Neural progenitor cell (in vitro differentiated cells): Measurements from ENCODE around the gene ZNF254. TPM values are rescaled to one million over a fixed set of nuclear protein-coding genes. Genes with fewer than 3 reads are reported as not detected.

ENCODE experiments used
- DNase-seq: peaks from one replicate; pipeline ENCODE4 v3.0.0-alpha.2; 2016; ENCODE audit warnings: low spot score
- H2AFZ ChIP-seq: fragments of 200-600 bp; sonication (generic); replicated peaks from 2 replicates; pipeline ENCODE4 v1.6.1; 2016; ENCODE audit warnings: antibody characterized with exemption
- H3F3A ChIP-seq: fragments of 200-600 bp; sonication (generic); 2 replicates; pipeline ENCODE4 v1.6.1; 2016; ENCODE audit warnings: antibody characterized with exemption, low read depth
- H3K27ac ChIP-seq: fragments of 200-600 bp; sonication (generic); 2 replicates; pipeline ENCODE4 v1.5.1; 2016; ENCODE audit warnings: mild to moderate bottlenecking
- H3K27me3 ChIP-seq: fragments of 200-600 bp; sonication (generic); 2 replicates; pipeline ENCODE4 v1.6.1; 2016; ENCODE audit warnings: mild to moderate bottlenecking, moderate library complexity
- H3K36me3 ChIP-seq: fragments of 200-600 bp; sonication (generic); 2 replicates; pipeline ENCODE4 v1.5.1; 2016
- H3K4me1 ChIP-seq: fragments of 200-600 bp; sonication (generic); 2 replicates; pipeline ENCODE4 v1.6.1; 2016; ENCODE audit warnings: mixed run types
- H3K4me2 ChIP-seq: fragments of 200-600 bp; sonication (generic); 2 replicates; pipeline ENCODE4 v1.6.1; 2016
- H3K4me3 ChIP-seq: fragments of 200-600 bp; sonication (generic); 2 replicates; pipeline ENCODE4 v1.5.1; 2016
- H3K79me2 ChIP-seq: fragments of 200-600 bp; sonication (generic); 2 replicates; pipeline ENCODE4 v1.6.1; 2016; ENCODE audit warnings: low read depth
- H3K9ac ChIP-seq: fragments of 200-600 bp; sonication (generic); 2 replicates; pipeline ENCODE4 v1.6.1; 2016
- H3K9me3 ChIP-seq: fragments of 200-600 bp; sonication (generic); 2 replicates; pipeline ENCODE4 v1.5.1; 2016; ENCODE audit warnings: low read depth
- H4K20me1 ChIP-seq: fragments of 200-600 bp; sonication (generic); 2 replicates; pipeline ENCODE4 v1.6.1; 2016; ENCODE audit warnings: low read depth
- H3K27ac Mint-ChIP-seq: 3 replicates; pipeline ENCODE4 v1.8.0; 2021; ENCODE audit warnings: mixed read lengths
- H3K27me3 Mint-ChIP-seq: 2 replicates; pipeline ENCODE4 v1.8.0; 2022; ENCODE audit warnings: low read depth, mild to moderate bottlenecking, inconsistent platforms, moderate library complexity, mixed read lengths; ENCODE audit not compliant: insufficient read depth
- H3K36me3 Mint-ChIP-seq: 3 replicates; pipeline ENCODE4 v1.8.0; 2021; ENCODE audit warnings: mixed read lengths
- H3K4me1 Mint-ChIP-seq: 3 replicates; pipeline ENCODE4 v1.8.0; 2021; ENCODE audit warnings: mixed read lengths
- H3K4me3 Mint-ChIP-seq: 3 replicates; pipeline ENCODE4 v1.8.0; 2021; ENCODE audit warnings: mild to moderate bottlenecking, moderate library complexity, mixed read lengths
- H3K9me3 Mint-ChIP-seq: 3 replicates; pipeline ENCODE4 v1.8.0; 2020; ENCODE audit warnings: mixed read lengths
- CTCF ChIP-seq: fragments of 200-600 bp; sonication (generic); IDR thresholded peaks from 2 replicates; pipeline ENCODE4 v1.5.1; 2017; ENCODE audit warnings: antibody characterized with exemption, mild to moderate bottlenecking
- EZH2 ChIP-seq: fragments of 200-600 bp; sonication (generic); IDR thresholded peaks from 2 replicates; pipeline ENCODE4 v1.6.1; 2017; ENCODE audit warnings: antibody characterized with exemption, mild to moderate bottlenecking, moderate library complexity
- EZH2phosphoT487 ChIP-seq: fragments of 200-600 bp; sonication (generic); IDR thresholded peaks from 2 replicates; pipeline ENCODE4 v1.6.1; 2017; ENCODE audit warnings: antibody characterized with exemption
- total RNA-seq: library from RNA; depleted of rRNA; stranded (reverse); fragments of >200 nt; gene quantifications from 2 replicates; pipeline ENCODE4 v1.2.3, GENCODE V29; 2015; ENCODE audit warnings: low replicate concordance

ZNF254 gene
- total RNA-seq, 1 donor from 2014 or later = 85.5 TPM

GRCh38 chr19:24048261-24048660 is 38.7 kb upstream of the ZNF254 start:
- H3K4me1 Mint-ChIP-seq = no peaks in the 10 kb centered on the region
- H3K36me3 Mint-ChIP-seq = peaks cover 71% of the 10 kb centered on the region
- H2AFZ ChIP-seq = no peak overlapping the region
- H4K20me1 ChIP-seq = peaks cover 7% of the 10 kb centered on the region
- H3K4me2 ChIP-seq = no peak overlapping the region
- H3K27me3 Mint-ChIP-seq = peaks cover 2% of the 10 kb centered on the region
- H3K4me1 ChIP-seq = no peaks in the 10 kb centered on the region
- H3K27ac Mint-ChIP-seq = no peak overlapping the region
- H3K9me3 Mint-ChIP-seq = peaks cover 9% of the 10 kb centered on the region
- TF ChIP-seq EZH2phosphoT487 = no peak
- peak; percentile 4 for TF ChIP-seq CTCF
- no peaks in the 10 kb centered on the region for H3K9me3 ChIP-seq
- H3K4me3 Mint-ChIP-seq = no peak overlapping the region
- H3K27me3 ChIP-seq = no peaks in the 10 kb centered on the region
- peaks cover 5% of the 10 kb centered on the region for H3K36me3 ChIP-seq
- DNase-seq = no peak
- no peak overlapping the region for H3K4me3 ChIP-seq
- peaks cover 25% of the 10 kb centered on the region for H3K79me2 ChIP-seq
- H3F3A ChIP-seq = no peaks in the 10 kb centered on the region
- H3K9ac ChIP-seq = no peak overlapping the region
- H3K27ac ChIP-seq = no peak overlapping the region

GRCh38 chr19:24049537-24049936 is 37.5 kb upstream of the ZNF254 start:
- H3K27ac Mint-ChIP-seq = no peak overlapping the region
- no peak overlapping the region for H3K27ac ChIP-seq
- H3K9me3 ChIP-seq = no peaks in the 10 kb centered on the region
- DNase-seq = no peak
- H3K9ac ChIP-seq = no peak overlapping the region
- peaks cover 12% of the 10 kb centered on the region for H4K20me1 ChIP-seq
- peaks cover 5% of the 10 kb centered on the region for H3K9me3 Mint-ChIP-seq
- no peak overlapping the region for H3K4me2 ChIP-seq
- H3K4me1 Mint-ChIP-seq = no peaks in the 10 kb centered on the region
- TF ChIP-seq EZH2 = no peak
- TF ChIP-seq CTCF = no peak
- TF ChIP-seq EZH2phosphoT487 = no peak
- H3K4me3 Mint-ChIP-seq = no peak overlapping the region
- H3K36me3 ChIP-seq = no peaks in the 10 kb centered on the region
- H3K4me3 ChIP-seq = no peak overlapping the region
- no peaks in the 10 kb centered on the region for H3F3A ChIP-seq
- H2AFZ ChIP-seq = no peak overlapping the region
- H3K36me3 Mint-ChIP-seq = peaks cover 72% of the 10 kb centered on the region
- H3K4me1 ChIP-seq = no peaks in the 10 kb centered on the region
- peaks cover 12% of the 10 kb centered on the region for H3K79me2 ChIP-seq
- H3K27me3 Mint-ChIP-seq = peaks cover 2% of the 10 kb centered on the region
- no peaks in the 10 kb centered on the region for H3K27me3 ChIP-seq

- Mint-ChIP-seq H3K27ac (no peak overlapping the region), H3K27me3 (no peaks in the 10 kb centered on the region), H3K4me1 (no peaks in the 10 kb centered on the region), H3K36me3 (peaks cover 68% of the 10 kb centered on the region), H3K4me3 (no peak overlapping the region), H3K9me3 (no peaks in the 10 kb centered on the region)
- Histone ChIP-seq H3K27me3 (no peaks in the 10 kb centered on the region), H3F3A (no peaks in the 10 kb centered on the region), H3K36me3 (no peaks in the 10 kb centered on the region), H4K20me1 (peaks cover 12% of the 10 kb centered on the region), H3K27ac (no peak overlapping the region), H2AFZ (no peak overlapping the region), H3K79me2 (no peaks in the 10 kb centered on the region), H3K9ac (no peak overlapping the region), H3K9me3 (no peaks in the 10 kb centered on the region), H3K4me2 (no peak overlapping the region), H3K4me3 (no peak overlapping the region), H3K4me1 (no peaks in the 10 kb centered on the region)
- no peak for TF ChIP-seq EZH2phosphoT487
- TF ChIP-seq CTCF = no peak
- no peak for TF ChIP-seq EZH2
- DNase-seq = no peak
Measured at GRCh38 chr19:24051516-24051915, 35.5 kb upstream of the ZNF254 start.

GRCh38 chr19:24052811-24053210 is 34.2 kb upstream of the ZNF254 start:
- peaks cover 58% of the 10 kb centered on the region for H3K36me3 Mint-ChIP-seq

More at GRCh38 chr19:24052811-24053210, 34.2 kb upstream of the ZNF254 start:
- Histone ChIP-seq H3F3A (no peaks in the 10 kb centered on the region), H2AFZ (no peak overlapping the region), H3K27ac (no peak overlapping the region), H4K20me1 (peaks cover 12% of the 10 kb centered on the region), H3K4me1 (no peaks in the 10 kb centered on the region), H3K4me3 (no peak overlapping the region), H3K36me3 (no peaks in the 10 kb centered on the region), H3K4me2 (no peak overlapping the region), H3K79me2 (no peaks in the 10 kb centered on the region), H3K9me3 (no peaks in the 10 kb centered on the region), H3K27me3 (no peaks in the 10 kb centered on the region), H3K9ac (no peak overlapping the region)
- DNase-seq = no peak
- Mint-ChIP-seq H3K27me3 (no peaks in the 10 kb centered on the region), H3K9me3 (no peaks in the 10 kb centered on the region), H3K27ac (no peak overlapping the region), H3K4me3 (no peak overlapping the region), H3K4me1 (no peaks in the 10 kb centered on the region)
- TF ChIP-seq CTCF (no peak), EZH2phosphoT487 (no peak), EZH2 (no peak)
